HG02970 (cell line): Measurements from ENCODE around the gene CNOT1.
"Not testable (repeated sequence)": the region's sequence is repeated elsewhere in the genome, so short reads cannot be mapped to it uniquely, and the experiment has no call there.

Source experiments
- ATAC-seq: cut with Tn5 transposase; IDR thresholded peaks from one replicate; pipeline ENCODE4 v1.9.1; 2021; ENCODE audit warnings: mild to moderate bottlenecking, moderate library complexity, moderate number of reproducible peaks; ENCODE audit not compliant: unreplicated experiment, low FRiP score

Gene CNOT1

GRCh38 chr16:58639230-58639629 lies 9.6 kb upstream of the CNOT1 start:
- no peak for ATAC-seq

GRCh38 chr16:58638148-58639036 lies 8.8 kb upstream of the CNOT1 start:
- ATAC-seq: no peak

- not testable (repeated sequence) for ATAC-seq
Measured at GRCh38 chr16:58637021-58637420, 7.4 kb upstream of the CNOT1 start.

GRCh38 chr16:58636466-58636865 lies 6.8 kb upstream of the CNOT1 start:
- no peak for ATAC-seq

GRCh38 chr16:58635502-58635901 lies 5.9 kb upstream of the CNOT1 start:
- no peak for ATAC-seq

- ATAC-seq: no peak
Measured at GRCh38 chr16:58634265-58634802, 4.7 kb upstream of the CNOT1 start.

GRCh38 chr16:58628845-58629732 lies 537 bp downstream of the CNOT1 start:
- peak; percentile 7 for ATAC-seq

- ATAC-seq: no peak
Measured at GRCh38 chr16:58624209-58624608, 5.4 kb downstream of the CNOT1 start.

DNA sequence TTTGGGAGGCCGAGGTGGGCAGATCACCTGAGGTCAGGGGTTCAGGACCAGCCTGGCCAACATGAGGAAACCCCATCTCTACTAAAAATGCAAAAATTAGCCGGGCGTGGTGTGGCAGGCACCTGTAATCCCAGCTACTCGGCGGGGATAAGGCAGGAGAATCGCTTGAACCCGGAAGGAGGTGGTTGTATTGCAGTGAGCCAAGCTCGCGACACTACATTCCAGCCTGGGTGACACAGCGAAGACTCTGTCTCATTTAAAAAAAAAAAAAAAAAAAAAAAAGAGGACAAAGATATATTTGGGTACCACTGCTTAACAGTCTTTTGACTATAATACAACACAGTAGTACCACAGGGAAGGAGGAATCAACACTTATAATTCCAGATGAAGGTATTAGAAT lies 9.2 kb downstream of the CNOT1 start:
- ATAC-seq: no peak

- no peak for ATAC-seq
Measured at GRCh38 chr16:58615280-58615679, 14.3 kb downstream of the CNOT1 start.

DNA sequence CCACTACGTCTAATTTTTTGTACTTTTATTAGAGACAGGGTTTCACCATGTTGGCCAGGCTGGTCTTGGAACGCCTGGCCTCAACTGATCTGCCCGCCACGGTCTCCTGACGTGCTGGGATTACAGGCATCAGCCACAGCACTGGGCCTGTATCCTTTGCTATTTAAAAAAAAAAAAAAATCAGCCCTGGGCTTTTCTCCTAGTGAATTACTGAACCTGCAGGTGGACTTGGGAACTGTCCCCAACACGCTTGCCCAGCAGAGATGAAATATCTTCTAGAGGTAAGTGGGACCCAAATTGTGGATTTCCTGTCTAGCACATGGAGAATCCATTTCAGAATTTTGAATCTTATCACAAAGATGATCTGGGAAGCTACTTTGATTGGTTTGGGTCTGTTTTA lies 14.8 kb downstream of the CNOT1 start:
- no peak for ATAC-seq

DNA sequence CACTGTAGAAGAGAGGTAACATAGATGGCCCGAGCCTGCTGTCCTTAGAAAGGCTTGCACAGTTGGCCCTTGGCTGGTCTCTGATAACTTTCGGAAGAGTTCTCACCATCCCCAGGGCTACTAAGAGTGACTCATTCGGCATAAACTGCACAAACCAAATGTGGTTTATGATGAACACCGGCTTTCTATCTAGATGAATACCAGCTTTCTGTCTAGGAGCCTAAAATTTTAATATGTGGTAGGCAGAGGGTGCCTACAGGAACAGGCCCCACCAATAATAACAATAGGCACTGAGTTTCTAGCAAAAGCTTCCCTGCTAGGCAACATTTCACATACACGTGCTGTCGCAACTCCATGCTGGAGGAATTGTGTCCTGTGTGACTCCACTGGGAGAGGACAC lies 15.4 kb downstream of the CNOT1 start:
- no peak for ATAC-seq

DNA sequence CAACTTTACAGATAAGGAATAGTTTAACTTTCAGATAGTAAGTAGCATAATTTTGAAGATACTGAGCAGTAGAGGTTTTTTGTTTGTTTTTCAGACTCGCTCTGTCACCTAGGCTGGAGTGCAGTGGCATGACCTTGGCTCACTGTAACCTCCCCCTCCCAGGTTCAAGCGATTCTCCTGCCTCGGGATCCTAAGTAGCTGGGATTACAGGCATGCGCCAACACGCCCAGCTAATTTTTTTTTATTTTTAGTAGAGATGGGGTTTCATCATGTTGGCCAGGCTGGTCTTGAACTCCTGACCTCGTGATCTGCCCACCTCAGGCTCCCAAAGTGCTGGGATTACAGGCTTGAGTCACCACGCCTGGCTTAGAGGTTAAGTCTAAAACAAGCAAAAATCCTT lies 16.7 kb downstream of the CNOT1 start:
- ATAC-seq: not testable (repeated sequence)

DNA sequence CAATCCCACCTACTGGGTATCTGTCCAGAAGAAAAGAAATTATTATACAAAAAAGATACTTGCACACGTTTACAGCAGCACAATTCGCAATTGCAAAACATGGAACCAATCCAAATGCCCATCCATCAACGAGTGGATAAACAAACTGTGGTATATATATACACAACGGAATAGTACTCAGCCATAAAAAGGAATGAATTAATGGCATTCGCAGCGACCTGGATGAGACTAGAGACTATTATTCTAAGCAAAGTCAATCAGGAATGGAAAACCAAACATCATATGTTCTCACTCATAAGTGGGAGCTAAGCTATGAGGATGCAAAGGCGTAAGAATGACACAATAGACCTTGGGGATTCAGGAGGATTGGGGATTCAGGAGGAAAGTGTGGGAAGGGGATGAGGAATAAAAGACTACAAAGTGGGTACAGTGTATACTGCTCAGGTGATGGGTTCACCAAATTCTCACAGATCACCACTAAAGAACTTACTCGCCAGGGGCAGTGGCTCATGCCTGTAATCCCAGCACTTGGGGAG lies 21.0 kb downstream of the CNOT1 start:
- ATAC-seq: no peak

DNA sequence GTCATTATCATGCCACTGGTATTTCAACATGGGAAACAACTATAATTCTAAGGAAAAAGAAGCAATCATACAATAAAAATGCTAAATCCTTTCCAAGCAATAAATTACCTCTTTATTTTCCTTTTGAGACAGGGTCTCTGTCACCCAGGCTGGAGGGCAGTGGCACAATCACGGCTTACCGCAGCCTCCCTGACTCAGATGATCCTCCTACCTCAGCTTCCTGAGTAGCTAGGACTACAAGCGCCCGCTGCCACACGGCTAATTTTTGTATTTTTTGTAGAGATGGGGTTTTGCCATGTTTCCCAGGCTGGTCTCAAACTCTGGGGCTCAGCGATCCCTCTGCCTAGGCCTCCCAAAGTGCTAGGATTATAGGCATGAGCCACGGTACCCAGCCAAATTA lies 24.1 kb downstream of the CNOT1 start:
- ATAC-seq: no peak

DNA sequence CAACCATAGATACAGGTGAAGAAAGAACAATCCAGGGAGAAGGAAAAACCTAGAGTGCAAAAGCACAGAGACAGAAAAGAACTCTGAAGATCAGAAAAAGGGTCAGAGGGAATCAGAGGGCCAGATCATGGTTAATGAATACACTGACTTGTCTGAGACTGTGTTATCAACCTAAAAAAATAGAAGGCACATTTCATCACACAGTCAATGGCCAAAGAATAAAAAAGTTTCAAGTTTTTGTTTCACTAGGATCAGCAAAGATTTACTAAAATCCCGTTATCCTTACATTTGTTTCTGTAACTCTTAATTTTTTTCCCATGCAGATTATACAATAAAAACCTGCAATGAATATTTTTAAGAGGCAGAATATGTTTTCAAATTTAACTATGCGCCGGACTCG lies 38.5 kb downstream of the CNOT1 start:
- no peak for ATAC-seq

DNA sequence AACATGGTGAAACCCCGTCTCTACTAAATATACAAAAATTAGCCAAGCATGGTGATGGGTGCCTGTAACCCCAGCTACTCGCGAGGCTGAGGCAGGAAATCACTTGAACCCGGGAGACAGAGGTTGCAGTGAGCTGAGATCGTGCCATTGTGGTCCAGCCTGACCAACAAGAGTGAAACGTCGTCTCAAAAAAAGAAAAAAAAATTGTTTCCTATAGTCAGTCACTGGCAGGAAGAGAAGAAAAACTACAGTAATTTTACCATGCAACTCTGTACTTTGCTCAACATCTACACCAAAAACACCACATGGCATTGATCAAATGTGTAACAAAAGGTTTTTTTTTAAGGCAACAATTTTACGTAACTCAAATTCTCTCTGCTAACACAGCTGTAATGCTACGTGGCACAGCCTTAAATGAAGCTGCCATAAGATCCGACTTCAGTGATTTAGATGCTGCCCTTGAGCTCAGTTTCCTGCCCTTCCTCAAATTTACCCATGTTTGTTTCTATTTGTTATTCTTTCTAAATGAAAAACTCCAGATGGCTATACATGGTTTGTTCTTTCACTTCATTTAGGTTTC lies 40.2 kb downstream of the CNOT1 start:
- ATAC-seq: no peak

DNA sequence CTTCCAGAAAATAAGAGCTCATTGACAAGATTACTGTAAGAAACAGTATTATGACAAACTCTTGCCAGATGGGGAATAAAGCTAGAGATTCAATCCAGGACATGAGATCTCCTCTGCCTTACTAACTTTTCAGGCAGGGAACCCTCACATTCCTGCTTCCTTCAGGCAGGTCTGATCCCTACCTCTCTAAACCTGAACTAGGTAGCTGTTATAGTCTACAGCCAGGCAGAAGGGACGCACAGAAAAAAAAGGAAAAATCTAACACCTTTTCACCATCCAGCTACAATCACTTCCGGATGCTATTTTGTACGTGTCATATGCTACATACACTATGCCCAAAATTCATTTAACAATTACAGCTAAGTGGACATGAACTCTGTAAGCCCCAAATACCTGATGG lies 41.2 kb downstream of the CNOT1 start:
- ATAC-seq: no peak

- no peak for ATAC-seq
Measured at GRCh38 chr16:58586340-58587030, 43.1 kb downstream of the CNOT1 start.
